Calu3 (cell line): Measurements from ENCODE around the gene ADCY5. TPM values are rescaled to one million over a fixed set of nuclear protein-coding genes. Genes with fewer than 3 reads are reported as not detected.

Source experiments
- BruUV-seq: library from RNA; stranded (reverse); fragments of 400-500 nt; replicated peaks from 2 replicates; lab custom pipeline; 2021; lab: Mats Ljungman, UMichigan
- CTCF ChIA-PET: fragments of 300-600 bp; sonication (Branson Sonifier 250); formaldehyde crosslinking; loops from one replicate; lab custom pipeline; 2022; ENCODE audit warnings: antibody characterized with exemption; lab: Charles Lee
- DNase-seq: peaks from one replicate; pipeline ENCODE4 v3.0.0; 2022
- H3K27ac Mint-ChIP-seq: one replicate; pipeline ENCODE4 v1.8.0; 2022; ENCODE audit warnings: mixed read lengths; ENCODE audit not compliant: unreplicated experiment
- H3K27me3 Mint-ChIP-seq: one replicate; pipeline ENCODE4 v1.8.0; 2022; ENCODE audit warnings: mixed read lengths; ENCODE audit not compliant: unreplicated experiment
- H3K36me3 Mint-ChIP-seq: one replicate; pipeline ENCODE4 v1.8.0; 2022; ENCODE audit warnings: mild to moderate bottlenecking, moderate library complexity, mixed read lengths; ENCODE audit not compliant: insufficient read depth, unreplicated experiment
- H3K4me1 Mint-ChIP-seq: one replicate; pipeline ENCODE4 v1.8.0; 2022; ENCODE audit warnings: mild to moderate bottlenecking, low read depth, mixed read lengths; ENCODE audit not compliant: unreplicated experiment
- H3K4me3 Mint-ChIP-seq: one replicate; pipeline ENCODE4 v1.8.0; 2022; ENCODE audit warnings: mild to moderate bottlenecking, low read depth, moderate library complexity, mixed read lengths; ENCODE audit not compliant: unreplicated experiment
- H3K9me3 Mint-ChIP-seq: one replicate; pipeline ENCODE4 v1.8.0; 2022; ENCODE audit warnings: low read depth, mixed read lengths; ENCODE audit not compliant: unreplicated experiment
- CTCF ChIP-seq: fragments of 200-600 bp; IDR thresholded peaks from one replicate; pipeline ENCODE4 v1.8.0; 2022; ENCODE audit warnings: antibody characterized with exemption; ENCODE audit not compliant: unreplicated experiment
- intact Hi-C: fragments of 100-400 bp; cut with micrococcal nuclease; formaldehyde crosslinking; loops from one replicate; pipeline ENCODE4 v1.10.0; 2022; ENCODE audit not compliant: unreplicated experiment
- total RNA-seq: library from RNA; stranded (reverse); gene quantifications from 2 replicates; pipeline ENCODE4 v1.2.3, GENCODE V29; 2022

ADCY5 gene
- total RNA-seq, 1 experiment from 2014 or later, result 2.5 TPM

- Mint-ChIP-seq H3K4me1 (peaks cover 14% of the 10 kb centered on the region), H3K9me3 (no peaks in the 10 kb centered on the region), H3K4me3 (no peak overlapping the region), H3K27me3 (peaks cover 16% of the 10 kb centered on the region), H3K36me3 (no peaks in the 10 kb centered on the region), H3K27ac (no peak overlapping the region)
- TF ChIP-seq CTCF, result no peak
- intact Hi-C loops, result no loop called here
- DNase-seq, result no peak
- BruUV-seq, result no TSS peak
- CTCF ChIA-PET, result no interaction called here
These were observed 22.2 kb upstream of the ADCY5 start for GRCh38 chr3:123471106-123471505.

GRCh38 chr3:123469323-123469995, 20.6 kb upstream of the ADCY5 start:
- CTCF ChIA-PET, result no interaction called here

GRCh38 chr3:123467046-123467445, 18.2 kb upstream of the ADCY5 start:
- Mint-ChIP-seq H3K27ac (no peak overlapping the region), H3K9me3 (no peaks in the 10 kb centered on the region), H3K4me1 (peaks cover 14% of the 10 kb centered on the region), H3K36me3 (no peaks in the 10 kb centered on the region), H3K4me3 (no peak overlapping the region), H3K27me3 (peaks cover 30% of the 10 kb centered on the region)
- DNase-seq, result no peak
- CTCF ChIA-PET, result interaction anchor here (0.7 kb wide), 1 partner anchor 42 kb away, joined by 3 read pairs; no protein-coding TSS in a partner anchor
- TF ChIP-seq CTCF, result no peak
- BruUV-seq, result no TSS peak
- intact Hi-C loops, result no loop called here

More at GRCh38 chr3:123469323-123469995, 20.6 kb upstream of the ADCY5 start:
- Mint-ChIP-seq H3K36me3 (no peaks in the 10 kb centered on the region), H3K4me3 (no peak overlapping the region), H3K27ac (no peak overlapping the region), H3K27me3 (peaks cover 15% of the 10 kb centered on the region), H3K9me3 (no peaks in the 10 kb centered on the region), H3K4me1 (peaks cover 14% of the 10 kb centered on the region)
- DNase-seq, result no peak
- no peak for TF ChIP-seq CTCF
- intact Hi-C loops, result no loop called here
- BruUV-seq, result no TSS peak

- TF ChIP-seq CTCF, result no peak
- no TSS peak for BruUV-seq
- no peaks in the 10 kb centered on the region for H3K9me3 Mint-ChIP-seq
These were observed 15.3 kb upstream of the ADCY5 start for GRCh38 chr3:123464211-123464610.

More at GRCh38 chr3:123464211-123464610, 15.3 kb upstream of the ADCY5 start:
- Mint-ChIP-seq H3K27me3 (peaks cover 49% of the 10 kb centered on the region), H3K4me1 (peaks cover 14% of the 10 kb centered on the region), H3K36me3 (no peaks in the 10 kb centered on the region), H3K27ac (no peak overlapping the region), H3K4me3 (no peak overlapping the region)
- CTCF ChIA-PET, result no interaction called here
- no peak for DNase-seq
- intact Hi-C loops, result no loop called here
